GM23338 (cell line): Measurements from ENCODE around the gene GPR156.

Source experiments
- CREB1 ChIP-seq: fragments of 250-450 bp; sonication (Bioruptor Pico); IDR thresholded peaks from 2 replicates; pipeline ENCODE4 v1.5.0; 2020; ENCODE audit warnings: low read depth, mild to moderate bottlenecking, moderate library complexity
- CTCF ChIP-seq, 2 experiments: fragments of 200-600 bp in 1 of 2; sonication (generic) in 1 of 2; conservative IDR thresholded peaks; 2 replicates each; pipeline versions ENCODE4 v1.5.1 to v1.6.1; 2016 to 2017; ENCODE audit warnings: antibody characterized with exemption in 2 of 2, low read depth in 2 of 2, mild to moderate bottlenecking in 2 of 2, moderate library complexity in 1 of 2
- EZH2 ChIP-seq: fragments of 200-600 bp; sonication (generic); IDR thresholded peaks from one replicate; pipeline ENCODE4 v1.8.0; 2017; ENCODE audit warnings: antibody characterized with exemption, mild to moderate bottlenecking, low read depth; ENCODE audit not compliant: unreplicated experiment
- POLR2AphosphoS5 ChIP-seq: IDR thresholded peaks from 2 replicates; pipeline ENCODE4 v1.6.1; 2016; ENCODE audit warnings: antibody characterized with exemption, low read depth

GRCh38 chr3:120145542-120146285 lies 139.3 kb downstream of the GPR156 start:
- TF ChIP-seq CTCF (conservative IDR thresholded peaks at IDR 0.05; ENCODE audit: low read depth in 2 of 2) (no peak), POLR2AphosphoS5 (no peak), EZH2 (no peak), CREB1 (no peak)
